Neural crest cell (in vitro differentiated cells): ENCODE data around the gene RPL7L1. TPM values are rescaled to one million over a fixed set of nuclear protein-coding genes. Genes with fewer than 3 reads are reported as not detected.

Experiments
- DNase-seq: peaks from one replicate; pipeline ENCODE4 v3.0.0; 2021; ENCODE audit warnings: low read depth, mixed read lengths, low spot score
- H3K27ac Mint-ChIP-seq: one replicate; pipeline ENCODE4 v1.8.0; 2021; ENCODE audit warnings: mild to moderate bottlenecking, mixed read lengths; ENCODE audit not compliant: unreplicated experiment
- H3K27me3 Mint-ChIP-seq: 2 replicates; pipeline ENCODE4 v1.8.0; 2021; ENCODE audit warnings: low read depth, mild to moderate bottlenecking, mixed read lengths
- H3K36me3 Mint-ChIP-seq: 2 replicates; pipeline ENCODE4 v1.8.0; 2021; ENCODE audit warnings: low read depth, mild to moderate bottlenecking, mixed read lengths
- H3K4me1 Mint-ChIP-seq: 2 replicates; pipeline ENCODE4 v1.8.0; 2021; ENCODE audit warnings: mixed read lengths
- H3K4me3 Mint-ChIP-seq: one replicate; pipeline ENCODE4 v1.8.0; 2021; ENCODE audit warnings: mild to moderate bottlenecking, mixed read lengths
- H3K9me3 Mint-ChIP-seq: 2 replicates; pipeline ENCODE4 v1.8.0; 2021; ENCODE audit warnings: mixed read lengths
- total RNA-seq: library from RNA; stranded (reverse); gene quantifications from 2 replicates; pipeline ENCODE4 v1.2.1, GENCODE V29; 2021
- TF ChIP-seq, protein P1 (sequence below): fragments of 200-600 bp; sonication (generic); conservative IDR thresholded peaks from 2 replicates; pipeline ENCODE4 v1.5.0; 2021; ENCODE audit warnings: antibody characterized with exemption, mild to moderate bottlenecking

The RPL7L1 gene
- total RNA-seq, 1 donor from 2014 or later, result 103 TPM

DNA sequence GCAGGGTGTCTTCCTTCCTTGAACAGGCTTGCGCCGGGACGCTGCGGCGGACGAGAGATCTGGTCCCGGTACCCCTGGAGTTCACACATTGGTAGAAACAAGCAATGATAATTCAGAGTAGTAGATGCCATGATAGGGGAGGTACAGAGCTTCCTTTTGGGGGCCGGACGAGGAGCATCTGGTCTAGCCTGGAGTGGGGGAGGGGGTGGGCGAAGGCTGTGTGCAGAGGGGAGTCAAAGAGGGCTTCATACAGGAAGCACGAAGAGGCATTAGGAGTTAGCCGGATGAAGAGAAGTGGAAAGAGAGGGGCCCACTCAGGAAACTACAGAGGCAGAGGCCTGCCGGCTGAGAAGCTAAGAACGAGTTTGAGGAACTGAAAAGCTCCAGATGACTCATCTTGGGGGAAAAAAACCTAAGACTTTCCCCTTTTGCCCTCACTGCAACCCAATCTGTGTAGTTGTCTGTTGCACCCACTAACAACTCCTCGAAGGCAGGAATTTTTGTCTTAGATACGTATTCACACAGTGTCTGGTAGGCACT lies 50.5 kb downstream of the RPL7L1 start:
- H3K9me3 Mint-ChIP-seq, result no peaks in the 10 kb centered on the region
- peak overlapping the region; percentile 100 for H3K4me3 Mint-ChIP-seq
- H3K27me3 Mint-ChIP-seq, result no peaks in the 10 kb centered on the region
- peaks cover 42% of the 10 kb centered on the region for H3K4me1 Mint-ChIP-seq
- peak overlapping the region; percentile 99 for H3K27ac Mint-ChIP-seq
- TF ChIP-seq, protein P1, sequence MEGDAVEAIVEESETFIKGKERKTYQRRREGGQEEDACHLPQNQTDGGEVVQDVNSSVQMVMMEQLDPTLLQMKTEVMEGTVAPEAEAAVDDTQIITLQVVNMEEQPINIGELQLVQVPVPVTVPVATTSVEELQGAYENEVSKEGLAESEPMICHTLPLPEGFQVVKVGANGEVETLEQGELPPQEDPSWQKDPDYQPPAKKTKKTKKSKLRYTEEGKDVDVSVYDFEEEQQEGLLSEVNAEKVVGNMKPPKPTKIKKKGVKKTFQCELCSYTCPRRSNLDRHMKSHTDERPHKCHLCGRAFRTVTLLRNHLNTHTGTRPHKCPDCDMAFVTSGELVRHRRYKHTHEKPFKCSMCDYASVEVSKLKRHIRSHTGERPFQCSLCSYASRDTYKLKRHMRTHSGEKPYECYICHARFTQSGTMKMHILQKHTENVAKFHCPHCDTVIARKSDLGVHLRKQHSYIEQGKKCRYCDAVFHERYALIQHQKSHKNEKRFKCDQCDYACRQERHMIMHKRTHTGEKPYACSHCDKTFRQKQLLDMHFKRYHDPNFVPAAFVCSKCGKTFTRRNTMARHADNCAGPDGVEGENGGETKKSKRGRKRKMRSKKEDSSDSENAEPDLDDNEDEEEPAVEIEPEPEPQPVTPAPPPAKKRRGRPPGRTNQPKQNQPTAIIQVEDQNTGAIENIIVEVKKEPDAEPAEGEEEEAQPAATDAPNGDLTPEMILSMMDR, result no peak
- no peaks in the 10 kb centered on the region for H3K36me3 Mint-ChIP-seq
- DNase-seq, result no peak

DNA sequence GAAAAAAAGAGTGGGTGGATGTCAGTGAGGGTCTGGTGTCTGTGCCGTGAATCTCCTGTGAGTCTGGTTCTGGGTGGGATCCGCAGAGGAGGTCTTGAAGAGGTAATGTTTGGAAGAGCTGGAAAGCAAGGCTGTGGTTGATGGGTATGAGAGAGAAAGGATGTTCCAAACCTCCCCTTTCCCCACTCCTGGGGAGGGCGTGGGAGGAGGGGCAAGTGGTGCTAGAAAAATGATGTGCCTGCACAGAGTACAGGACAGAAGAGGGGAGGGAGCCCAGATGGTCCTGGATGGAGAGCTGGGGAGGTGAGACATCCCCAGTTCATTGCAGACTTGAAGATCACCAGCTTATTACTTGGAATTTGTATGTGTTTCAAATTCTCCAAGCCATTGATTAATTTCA lies 53.0 kb downstream of the RPL7L1 start:
- Mint-ChIP-seq H3K4me1 (peaks cover 42% of the 10 kb centered on the region), H3K4me3 (peak overlapping the region; percentile 83), H3K9me3 (no peaks in the 10 kb centered on the region), H3K27me3 (no peaks in the 10 kb centered on the region), H3K27ac (peak overlapping the region; percentile 23), H3K36me3 (no peaks in the 10 kb centered on the region)
- no peak for DNase-seq
- TF ChIP-seq, protein P1, result no peak

DNA sequence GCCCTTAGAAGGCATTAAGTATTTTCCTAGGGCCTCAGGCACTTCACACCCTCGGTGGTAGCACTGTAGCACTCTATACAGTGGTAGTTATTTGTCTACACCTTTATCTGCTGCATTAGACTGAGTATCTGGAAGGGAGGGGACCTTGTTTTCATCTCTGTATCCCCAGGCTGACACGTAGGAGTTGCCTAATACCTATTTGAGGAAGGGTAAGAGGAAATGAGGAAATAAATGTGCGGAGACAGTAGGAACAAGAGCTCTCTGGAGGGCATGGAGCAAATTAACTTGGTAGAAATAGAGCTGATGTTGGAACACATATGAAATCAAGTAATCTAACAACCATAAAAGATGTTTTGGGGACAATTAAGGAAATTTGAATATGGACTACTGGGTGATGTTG lies 53.8 kb downstream of the RPL7L1 start:
- H3K27me3 Mint-ChIP-seq, result no peaks in the 10 kb centered on the region

DNA sequence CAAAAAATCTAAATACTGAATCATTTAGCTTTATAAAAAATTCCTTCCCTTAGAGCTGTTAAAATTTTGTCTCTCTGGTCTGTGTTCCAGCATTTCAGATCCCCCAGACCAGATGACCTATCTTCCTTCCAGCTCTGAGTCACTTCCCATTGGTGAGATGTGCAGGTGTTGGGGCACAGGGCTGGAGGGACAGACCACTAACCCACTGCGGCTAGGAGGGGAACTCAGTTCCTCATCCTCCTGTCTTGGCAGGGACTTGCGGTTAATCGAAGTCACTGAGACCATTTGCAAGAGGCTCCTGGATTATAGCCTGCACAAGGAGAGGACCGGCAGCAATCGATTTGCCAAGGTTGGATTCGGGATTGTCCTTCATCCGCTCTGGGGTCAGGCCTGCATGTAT lies 55.9 kb downstream of the RPL7L1 start:
- no peaks in the 10 kb centered on the region for H3K9me3 Mint-ChIP-seq
- H3K36me3 Mint-ChIP-seq, result peaks cover 3% of the 10 kb centered on the region
- DNase-seq, result no peak
- H3K4me3 Mint-ChIP-seq, result no peak overlapping the region
- H3K27ac Mint-ChIP-seq, result no peak overlapping the region
- no peaks in the 10 kb centered on the region for H3K27me3 Mint-ChIP-seq
- TF ChIP-seq, protein P1, result no peak
- peaks cover 25% of the 10 kb centered on the region for H3K4me1 Mint-ChIP-seq

More for the DNA sequence above, 53.8 kb downstream of the RPL7L1 start:
- TF ChIP-seq, protein P1, result no peak
- Mint-ChIP-seq H3K27ac (no peak overlapping the region), H3K9me3 (no peaks in the 10 kb centered on the region), H3K36me3 (peaks cover 3% of the 10 kb centered on the region), H3K4me3 (peak overlapping the region; percentile 8), H3K4me1 (peaks cover 42% of the 10 kb centered on the region)
- no peak for DNase-seq

GRCh38 chr6:42936398-42936797 lies 57.0 kb downstream of the RPL7L1 start:
- DNase-seq, result no peak
- Mint-ChIP-seq H3K36me3 (peaks cover 3% of the 10 kb centered on the region), H3K4me1 (peaks cover 15% of the 10 kb centered on the region), H3K4me3 (no peak overlapping the region), H3K9me3 (no peaks in the 10 kb centered on the region), H3K27me3 (no peaks in the 10 kb centered on the region), H3K27ac (no peak overlapping the region)
- TF ChIP-seq, protein P1, result no peak
